ENCODE results near the gene PCYT1B.

The PCYT1B gene

DNA sequence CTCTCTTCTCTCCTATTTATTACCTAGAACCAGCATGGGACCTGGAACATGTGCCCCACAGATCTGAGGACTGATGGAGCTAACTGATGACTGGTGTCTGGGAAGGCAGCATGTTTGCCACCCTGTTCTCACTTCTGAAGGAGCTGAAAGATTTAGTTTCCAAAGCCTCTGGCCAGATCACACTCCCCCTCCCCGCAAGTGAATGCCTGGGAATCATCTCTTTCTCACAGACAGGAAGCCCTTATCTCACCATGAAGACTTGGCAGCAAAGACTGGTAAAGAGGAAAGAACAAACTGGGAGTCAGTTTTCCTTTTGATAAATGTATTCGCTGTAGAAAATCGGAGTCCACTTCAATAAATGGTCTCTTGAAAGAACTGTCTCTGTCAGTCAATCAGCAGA lies 21.0 kb upstream of the PCYT1B start:
- H3K27ac ChIP-seq, result no peak overlapping the region
- TF ChIP-seq, protein P1, sequence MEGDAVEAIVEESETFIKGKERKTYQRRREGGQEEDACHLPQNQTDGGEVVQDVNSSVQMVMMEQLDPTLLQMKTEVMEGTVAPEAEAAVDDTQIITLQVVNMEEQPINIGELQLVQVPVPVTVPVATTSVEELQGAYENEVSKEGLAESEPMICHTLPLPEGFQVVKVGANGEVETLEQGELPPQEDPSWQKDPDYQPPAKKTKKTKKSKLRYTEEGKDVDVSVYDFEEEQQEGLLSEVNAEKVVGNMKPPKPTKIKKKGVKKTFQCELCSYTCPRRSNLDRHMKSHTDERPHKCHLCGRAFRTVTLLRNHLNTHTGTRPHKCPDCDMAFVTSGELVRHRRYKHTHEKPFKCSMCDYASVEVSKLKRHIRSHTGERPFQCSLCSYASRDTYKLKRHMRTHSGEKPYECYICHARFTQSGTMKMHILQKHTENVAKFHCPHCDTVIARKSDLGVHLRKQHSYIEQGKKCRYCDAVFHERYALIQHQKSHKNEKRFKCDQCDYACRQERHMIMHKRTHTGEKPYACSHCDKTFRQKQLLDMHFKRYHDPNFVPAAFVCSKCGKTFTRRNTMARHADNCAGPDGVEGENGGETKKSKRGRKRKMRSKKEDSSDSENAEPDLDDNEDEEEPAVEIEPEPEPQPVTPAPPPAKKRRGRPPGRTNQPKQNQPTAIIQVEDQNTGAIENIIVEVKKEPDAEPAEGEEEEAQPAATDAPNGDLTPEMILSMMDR (IDR thresholded peaks at IDR 0.05; ENCODE audit: low read depth, low read length), result no peak
- no peaks in the 10 kb centered on the region for H3K9me3 ChIP-seq (ENCODE audit: severe bottlenecking)
- H3K36me3 ChIP-seq, result no peaks in the 10 kb centered on the region
- no peak overlapping the region for H3K4me3 ChIP-seq (ENCODE audit: low read depth, low read length)
- H3K27me3 ChIP-seq (ENCODE audit: insufficient read depth, low read depth, severe bottlenecking), result peaks cover 14% of the 10 kb centered on the region
- DNase-seq, result no peak

DNA sequence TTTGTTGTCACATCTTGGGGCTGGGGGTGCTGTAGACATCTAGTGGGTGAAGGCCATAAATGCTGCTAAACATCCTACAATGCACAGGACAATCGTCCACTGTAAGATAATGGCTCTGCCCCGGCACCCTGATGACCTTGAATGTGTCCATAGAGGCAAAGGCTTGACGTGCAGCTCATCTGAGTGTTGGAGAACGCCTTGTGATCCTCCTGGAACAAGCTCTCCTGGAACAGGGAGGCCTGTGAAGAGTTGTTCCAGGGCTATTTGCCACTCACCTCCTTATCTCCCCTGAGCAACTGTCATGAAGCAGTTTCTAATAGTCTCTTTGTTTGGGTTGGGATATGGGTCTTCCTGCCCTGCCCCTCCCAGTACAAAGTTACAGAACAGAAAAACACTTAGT lies 15.2 kb upstream of the PCYT1B start:
- no peak for DNase-seq
- H3K27me3 ChIP-seq (ENCODE audit: insufficient read depth, low read depth, severe bottlenecking), result peaks cover 6% of the 10 kb centered on the region
- H3K4me3 ChIP-seq (ENCODE audit: low read depth, low read length), result no peak overlapping the region
- H3K9me3 ChIP-seq (ENCODE audit: severe bottlenecking), result no peaks in the 10 kb centered on the region
- H3K27ac ChIP-seq, result no peak overlapping the region
- no peaks in the 10 kb centered on the region for H3K36me3 ChIP-seq
- TF ChIP-seq, protein P1 (IDR thresholded peaks at IDR 0.05; ENCODE audit: low read depth, low read length), result no peak

DNA sequence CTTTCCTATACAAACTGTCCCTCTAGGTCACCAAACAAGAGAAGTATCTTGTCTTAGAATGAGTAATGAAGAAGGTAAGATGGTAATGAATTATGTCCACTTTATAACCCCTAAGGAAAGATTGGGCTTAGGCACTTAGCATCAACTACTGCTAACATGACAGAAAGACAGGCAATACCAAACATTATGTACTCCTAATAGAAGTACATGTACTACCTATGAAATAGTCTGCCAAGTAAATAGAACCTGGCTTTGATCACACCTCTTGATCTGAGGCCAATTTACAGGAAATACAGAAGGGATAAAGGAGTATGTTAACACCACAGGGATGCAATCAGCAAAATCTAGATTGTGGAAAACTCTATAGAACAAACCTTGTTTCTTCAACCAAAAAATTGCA lies 14.1 kb upstream of the PCYT1B start:
- peaks cover 6% of the 10 kb centered on the region for H3K27me3 ChIP-seq (ENCODE audit: insufficient read depth, low read depth, severe bottlenecking)
- H3K4me3 ChIP-seq (ENCODE audit: low read depth, low read length), result no peak overlapping the region
- H3K36me3 ChIP-seq, result no peaks in the 10 kb centered on the region
- no peak for DNase-seq
- H3K9me3 ChIP-seq (ENCODE audit: severe bottlenecking), result no peaks in the 10 kb centered on the region
- TF ChIP-seq, protein P1 (IDR thresholded peaks at IDR 0.05; ENCODE audit: low read depth, low read length), result no peak
- no peak overlapping the region for H3K27ac ChIP-seq

DNA sequence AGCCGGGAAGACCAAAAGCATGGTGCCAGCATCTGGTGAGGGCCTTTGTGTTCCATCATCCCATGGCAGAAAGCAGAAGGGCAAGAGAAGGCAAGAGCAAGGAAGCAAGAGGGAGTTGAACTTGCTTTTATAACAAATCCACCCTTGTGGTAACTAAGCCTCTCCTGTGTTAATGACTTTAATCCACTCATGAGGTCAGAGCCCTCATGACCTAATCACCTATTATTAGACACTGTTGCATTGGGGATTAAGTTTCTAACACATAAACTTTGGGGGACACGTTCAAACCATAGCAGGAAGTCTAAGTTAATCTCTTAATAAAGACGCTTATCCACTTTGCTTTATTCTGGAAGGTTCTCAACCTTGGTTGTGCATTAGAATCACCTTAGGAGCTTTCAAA lies 12.5 kb upstream of the PCYT1B start:
- DNase-seq, result peak; percentile 18
- TF ChIP-seq, protein P1 (IDR thresholded peaks at IDR 0.05; ENCODE audit: low read depth, low read length), result no peak
- no peaks in the 10 kb centered on the region for H3K36me3 ChIP-seq
- H3K9me3 ChIP-seq (ENCODE audit: severe bottlenecking), result no peaks in the 10 kb centered on the region
- no peak overlapping the region for H3K4me3 ChIP-seq (ENCODE audit: low read depth, low read length)
- H3K27ac ChIP-seq, result no peak overlapping the region; the same call in 1 of the 2 replicates
- peaks cover 6% of the 10 kb centered on the region for H3K27me3 ChIP-seq (ENCODE audit: insufficient read depth, low read depth, severe bottlenecking)

DNA sequence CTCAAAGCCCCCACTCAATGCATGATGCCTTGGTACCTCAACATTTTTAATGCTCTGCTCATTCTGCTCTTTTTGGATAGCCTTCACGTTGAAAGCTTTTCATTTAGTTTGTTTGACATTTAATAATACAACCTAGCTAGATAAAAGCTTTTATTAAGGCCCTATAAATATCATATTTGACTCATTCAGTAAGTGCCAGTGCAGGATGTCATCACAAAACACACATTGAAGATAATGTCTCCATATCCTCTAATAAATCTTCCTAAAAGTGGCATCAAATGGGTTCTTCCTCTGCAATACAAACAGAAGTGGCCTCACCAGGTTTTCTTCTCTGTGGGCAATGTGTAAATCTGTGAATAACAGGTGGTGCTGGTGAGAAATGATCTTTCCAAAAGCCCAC lies 12.0 kb upstream of the PCYT1B start:
- TF ChIP-seq, protein P1 (IDR thresholded peaks at IDR 0.05; ENCODE audit: low read depth, low read length), result no peak
- Histone ChIP-seq H3K27me3 (ENCODE audit: insufficient read depth, low read depth, severe bottlenecking) (peaks cover 1% of the 10 kb centered on the region), H3K4me3 (ENCODE audit: low read depth, low read length) (no peak overlapping the region), H3K36me3 (no peaks in the 10 kb centered on the region), H3K9me3 (ENCODE audit: severe bottlenecking) (no peaks in the 10 kb centered on the region), H3K27ac (no peak overlapping the region; the same call in 1 of the 2 replicates)
- DNase-seq, result no peak

DNA sequence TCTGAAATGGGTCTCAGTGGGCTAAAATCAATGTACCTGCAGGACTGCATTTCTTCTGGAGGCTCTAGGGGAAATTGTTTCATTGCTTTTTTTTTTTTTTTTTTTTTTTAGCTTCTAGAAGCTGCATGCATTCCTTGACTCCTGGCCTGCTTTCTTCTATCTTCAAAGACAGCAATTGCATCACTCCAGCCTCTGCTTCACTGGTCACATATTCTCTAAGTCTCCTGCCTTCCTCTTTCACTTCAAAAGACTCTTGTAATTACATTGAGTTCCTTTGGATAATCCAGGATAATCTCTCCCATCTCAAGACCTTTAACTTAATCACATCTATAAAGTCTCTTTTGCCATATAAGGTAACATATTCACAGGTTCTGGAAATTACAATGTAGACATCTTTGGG lies 11.3 kb upstream of the PCYT1B start:
- H3K27me3 ChIP-seq (ENCODE audit: insufficient read depth, low read depth, severe bottlenecking), result no peaks in the 10 kb centered on the region
- H3K27ac ChIP-seq, result no peak overlapping the region
- TF ChIP-seq, protein P1 (IDR thresholded peaks at IDR 0.05; ENCODE audit: low read depth, low read length), result no peak
- H3K36me3 ChIP-seq, result no peaks in the 10 kb centered on the region
- DNase-seq, result no peak
- H3K4me3 ChIP-seq (ENCODE audit: low read depth, low read length), result no peak overlapping the region
- no peaks in the 10 kb centered on the region for H3K9me3 ChIP-seq (ENCODE audit: severe bottlenecking)
